Activated naive CD4-positive, alpha-beta T cell treated with anti-CD3 and anti-CD28 coated beads for 36 hours (primary cell): Measurements from ENCODE around the gene B4GALT2. TPM values are rescaled to one million over a fixed set of nuclear protein-coding genes. Genes with fewer than 3 reads are reported as not detected.

Experiments
- CTCF ChIA-PET: fragments of 350-600 bp; sonication (Branson Sonifier 250); formaldehyde crosslinking; loops from one replicate; lab custom pipeline; 2021; ENCODE audit warnings: antibody characterized with exemption; lab: Charles Lee
- DNase-seq: peaks from one replicate; pipeline ENCODE4 v3.0.0-alpha.2; 2020
- H3K27ac Mint-ChIP-seq: one replicate; pipeline ENCODE4 v1.8.0; 2021; ENCODE audit warnings: mild to moderate bottlenecking, mixed read lengths
- H3K27me3 Mint-ChIP-seq: one replicate; pipeline ENCODE4 v1.8.0; 2021; ENCODE audit warnings: low read depth, mixed read lengths
- H3K36me3 Mint-ChIP-seq: one replicate; pipeline ENCODE4 v1.8.0; 2021; ENCODE audit warnings: low read depth, mixed read lengths
- H3K4me1 Mint-ChIP-seq: one replicate; pipeline ENCODE4 v1.8.0; 2021; ENCODE audit warnings: low read depth, mixed read lengths
- H3K4me3 Mint-ChIP-seq: one replicate; pipeline ENCODE4 v1.8.0; 2021; ENCODE audit warnings: mild to moderate bottlenecking, moderate library complexity, mixed read lengths
- H3K9me3 Mint-ChIP-seq: one replicate; pipeline ENCODE4 v1.8.0; 2021; ENCODE audit warnings: mixed read lengths
- intact Hi-C: fragments of 100-400 bp; cut with micrococcal nuclease; formaldehyde crosslinking; loops from one replicate; pipeline ENCODE4 v1.15.1; 2023
- total RNA-seq, 2 experiments: library from RNA; stranded (reverse); gene quantifications; one replicate each; pipeline ENCODE4 v1.2.3, GENCODE V29; 2021

The B4GALT2 gene
- total RNA-seq, 2 experiments from 2014 or later: 18.7 to 19.2 TPM

- CTCF ChIA-PET: no interaction called here
- H3K4me1 Mint-ChIP-seq: peaks cover 31% of the 10 kb centered on the region
- no peaks in the 10 kb centered on the region for H3K27me3 Mint-ChIP-seq
- intact Hi-C loops: no loop called here
- no peak overlapping the region for H3K27ac Mint-ChIP-seq
- no peak for DNase-seq
- no peaks in the 10 kb centered on the region for H3K9me3 Mint-ChIP-seq
- H3K4me3 Mint-ChIP-seq: no peak overlapping the region
- H3K36me3 Mint-ChIP-seq: peaks cover 37% of the 10 kb centered on the region
These were observed 2.1 kb downstream of the B4GALT2 start for GRCh38 chr1:43981135-43981491.

GRCh38 chr1:43981636-43982035 is 2.6 kb downstream of the B4GALT2 start:
- Mint-ChIP-seq H3K4me3 (no peak overlapping the region), H3K27ac (no peak overlapping the region), H3K9me3 (no peaks in the 10 kb centered on the region), H3K27me3 (no peaks in the 10 kb centered on the region), H3K36me3 (peaks cover 33% of the 10 kb centered on the region), H3K4me1 (peaks cover 26% of the 10 kb centered on the region)
- CTCF ChIA-PET: no interaction called here
- intact Hi-C loops: no loop called here
- DNase-seq: no peak

- no peak overlapping the region for H3K4me3 Mint-ChIP-seq
These were observed 3.2 kb downstream of the B4GALT2 start for GRCh38 chr1:43982241-43982640.

GRCh38 chr1:43982808-43983207 is 3.8 kb downstream of the B4GALT2 start:
- no peak for DNase-seq
- H3K9me3 Mint-ChIP-seq: no peaks in the 10 kb centered on the region
- intact Hi-C loops: no loop called here
- peaks cover 22% of the 10 kb centered on the region for H3K36me3 Mint-ChIP-seq
- H3K27me3 Mint-ChIP-seq: no peaks in the 10 kb centered on the region
- no peak overlapping the region for H3K4me3 Mint-ChIP-seq
- CTCF ChIA-PET: no interaction called here
- H3K4me1 Mint-ChIP-seq: peaks cover 14% of the 10 kb centered on the region
- no peak overlapping the region for H3K27ac Mint-ChIP-seq

More at GRCh38 chr1:43982241-43982640, 3.2 kb downstream of the B4GALT2 start:
- Mint-ChIP-seq H3K4me1 (peaks cover 20% of the 10 kb centered on the region), H3K36me3 (peaks cover 27% of the 10 kb centered on the region), H3K9me3 (no peaks in the 10 kb centered on the region), H3K27me3 (no peaks in the 10 kb centered on the region), H3K27ac (no peak overlapping the region)
- intact Hi-C loops: no loop called here
- DNase-seq: no peak
- CTCF ChIA-PET: no interaction called here

GRCh38 chr1:43983253-43983899 is 4.4 kb downstream of the B4GALT2 start:
- no peak overlapping the region for H3K27ac Mint-ChIP-seq
- H3K4me3 Mint-ChIP-seq: no peak overlapping the region
- CTCF ChIA-PET: no interaction called here
- no peaks in the 10 kb centered on the region for H3K27me3 Mint-ChIP-seq
- intact Hi-C loops: no loop called here
- no peak for DNase-seq
- H3K36me3 Mint-ChIP-seq: peaks cover 18% of the 10 kb centered on the region
- peaks cover 10% of the 10 kb centered on the region for H3K4me1 Mint-ChIP-seq
- H3K9me3 Mint-ChIP-seq: no peaks in the 10 kb centered on the region

GRCh38 chr1:43984855-43985254 is 5.8 kb downstream of the B4GALT2 start:
- CTCF ChIA-PET: no interaction called here
- H3K27ac Mint-ChIP-seq: no peak overlapping the region

GRCh38 chr1:43985984-43986595 is 7.1 kb downstream of the B4GALT2 start:
- H3K27me3 Mint-ChIP-seq: no peaks in the 10 kb centered on the region
- intact Hi-C loops: no loop called here
- no peak overlapping the region for H3K27ac Mint-ChIP-seq
- no peaks in the 10 kb centered on the region for H3K9me3 Mint-ChIP-seq
- peaks cover 8% of the 10 kb centered on the region for H3K36me3 Mint-ChIP-seq
- CTCF ChIA-PET: interaction anchor here (1.3 kb wide), 1 partner anchor 62 kb away, joined by 4 read pairs; no protein-coding TSS in a partner anchor
- no peak for DNase-seq
- H3K4me1 Mint-ChIP-seq: peaks cover 3% of the 10 kb centered on the region
- no peak overlapping the region for H3K4me3 Mint-ChIP-seq

More at GRCh38 chr1:43984855-43985254, 5.8 kb downstream of the B4GALT2 start:
- intact Hi-C loops: no loop called here
- no peak for DNase-seq
- peaks cover 6% of the 10 kb centered on the region for H3K4me1 Mint-ChIP-seq
- peaks cover 14% of the 10 kb centered on the region for H3K36me3 Mint-ChIP-seq
- H3K27me3 Mint-ChIP-seq: no peaks in the 10 kb centered on the region
- H3K9me3 Mint-ChIP-seq: no peaks in the 10 kb centered on the region
- H3K4me3 Mint-ChIP-seq: no peak overlapping the region

GRCh38 chr1:43986712-43987111 is 7.7 kb downstream of the B4GALT2 start:
- Mint-ChIP-seq H3K27me3 (no peaks in the 10 kb centered on the region), H3K4me1 (peaks cover 5% of the 10 kb centered on the region), H3K36me3 (peaks cover 8% of the 10 kb centered on the region), H3K9me3 (no peaks in the 10 kb centered on the region), H3K4me3 (no peak overlapping the region), H3K27ac (no peak overlapping the region)
- DNase-seq: no peak
- CTCF ChIA-PET: interaction anchor here (1.3 kb wide), 1 partner anchor 61 kb away, joined by 4 read pairs; no protein-coding TSS in a partner anchor
- intact Hi-C loops: no loop called here

- no peak overlapping the region for H3K4me3 Mint-ChIP-seq
- no peak for DNase-seq
- no peaks in the 10 kb centered on the region for H3K27me3 Mint-ChIP-seq
- H3K36me3 Mint-ChIP-seq: peaks cover 8% of the 10 kb centered on the region
- H3K27ac Mint-ChIP-seq: no peak overlapping the region
- intact Hi-C loops: no loop called here
- peaks cover 5% of the 10 kb centered on the region for H3K4me1 Mint-ChIP-seq
- CTCF ChIA-PET: interaction anchor here (0.8 to 1.3 kb wide), 2 partner anchors 11 to 61 kb away, joined by 3 to 4 read pairs; no protein-coding TSS in a partner anchor
- H3K9me3 Mint-ChIP-seq: no peaks in the 10 kb centered on the region
These were observed 8.3 kb downstream of the B4GALT2 start for GRCh38 chr1:43987159-43987902.

GRCh38 chr1:43990271-43991199 is 11.5 kb downstream of the B4GALT2 start:
- CTCF ChIA-PET: interaction anchor here (1.0 to 2.0 kb wide), 3 partner anchors 15 to 58 kb away, joined by 3 to 5 read pairs (median 4); no protein-coding TSS in a partner anchor
- no peak overlapping the region for H3K27ac Mint-ChIP-seq
- peak overlapping the region; percentile 89 for H3K4me3 Mint-ChIP-seq
- intact Hi-C loops: loop anchor here (1.0 to 5.0 kb wide), 5 partner anchors 16 to 338 kb away; partner anchors contain the start of genes ATP6V0B, IPO13 and KDM4A
- H3K27me3 Mint-ChIP-seq: no peaks in the 10 kb centered on the region
- no peaks in the 10 kb centered on the region for H3K9me3 Mint-ChIP-seq
- H3K36me3 Mint-ChIP-seq: peaks cover 2% of the 10 kb centered on the region
- peaks cover 5% of the 10 kb centered on the region for H3K4me1 Mint-ChIP-seq
- no peak for DNase-seq

GRCh38 chr1:43991200-43991475 is 12.1 kb downstream of the B4GALT2 start:
- H3K27me3 Mint-ChIP-seq: no peaks in the 10 kb centered on the region
- H3K4me3 Mint-ChIP-seq: peak overlapping the region; percentile 89
- CTCF ChIA-PET: interaction anchor here (1.8 kb wide), 1 partner anchor 57 kb away, joined by 4 read pairs; no protein-coding TSS in a partner anchor
- intact Hi-C loops: loop anchor here (1.0 to 5.0 kb wide), 5 partner anchors 17 to 339 kb away; partner anchors contain the start of genes ATP6V0B, IPO13 and KDM4A
- H3K9me3 Mint-ChIP-seq: no peaks in the 10 kb centered on the region
- DNase-seq: no peak
- peaks cover 5% of the 10 kb centered on the region for H3K4me1 Mint-ChIP-seq
- no peak overlapping the region for H3K27ac Mint-ChIP-seq
- no peaks in the 10 kb centered on the region for H3K36me3 Mint-ChIP-seq
